H1 (cell line): ENCODE data around the gene ZNF665. TPM values are rescaled to one million over a fixed set of nuclear protein-coding genes. Genes with fewer than 3 reads are reported as not detected.
A peak's percentile ranks its signal among the peaks of the same experiment; 100 is the strongest.

ENCODE experiments used
- CTCF ChIA-PET: fragments of 300-600 bp; sonication (Branson Sonifier 250); formaldehyde crosslinking; loops from one replicate; lab custom pipeline; 2021; ENCODE audit not compliant: partially characterized antibody; lab: Charles Lee
- POLR2A ChIA-PET: fragments of 300-600 bp; sonication (Branson Sonifier 250); formaldehyde crosslinking; loops from one replicate; lab custom pipeline; 2021; ENCODE audit warnings: inconsistent platforms; ENCODE audit not compliant: partially characterized antibody; lab: Charles Lee
- DNase-seq, 2 experiments: peaks; one replicate each; pipeline versions ENCODE4 v3.0.0 to v3.0.0-alpha.2; 2010 to 2022; ENCODE audit warnings: low spot score in 2 of 2, low read depth in 1 of 2, mixed read lengths in 1 of 2
- FAIRE-seq: peaks from 2 replicates; lab custom pipeline; 2011; peaks lifted over from hg19 to GRCh38; lab: Jason Lieb, UNC
- H2AFZ ChIP-seq: 2 replicates; pipeline ENCODE4 v1.8.1; 2012; ENCODE audit warnings: low read length, inconsistent platforms
- H2AK5ac ChIP-seq: 2 replicates; pipeline ENCODE4 v1.6.1; 2013; ENCODE audit warnings: low read depth, low read length
- H2BK120ac ChIP-seq: replicated peaks from 2 replicates; pipeline ENCODE3; 2013; ENCODE audit warnings: low read depth, low read length, inconsistent platforms
- H2BK12ac ChIP-seq: 2 replicates; pipeline ENCODE4 v1.6.1; 2013; ENCODE audit warnings: low read depth, low read length
- H2BK15ac ChIP-seq: 2 replicates; pipeline ENCODE4 v1.6.1; 2013; ENCODE audit warnings: low read length
- H2BK20ac ChIP-seq: 2 replicates; pipeline ENCODE4 v1.6.1; 2013; ENCODE audit warnings: low read length
- H2BK5ac ChIP-seq: 2 replicates; pipeline ENCODE4 v1.6.1; 2013; ENCODE audit warnings: low read depth, low read length
- H3K14ac ChIP-seq: 2 replicates; pipeline ENCODE4 v1.6.1; 2013; ENCODE audit warnings: inconsistent platforms; ENCODE audit not compliant: insufficient read length
- H3K18ac ChIP-seq: 2 replicates; pipeline ENCODE4 v1.6.1; 2013; ENCODE audit warnings: low read length; ENCODE audit errors: extremely low read depth
- H3K23ac ChIP-seq: 2 replicates; pipeline ENCODE4 v1.6.1; 2013; ENCODE audit warnings: inconsistent platforms; ENCODE audit not compliant: insufficient read length
- H3K23me2 ChIP-seq: 2 replicates; pipeline ENCODE4 v1.6.1; 2013; ENCODE audit warnings: low read depth, low read length
- H3K27ac ChIP-seq: 2 replicates; pipeline ENCODE4 v1.6.1; 2011; ENCODE audit warnings: low read depth, low read length, inconsistent platforms
- H3K27me3 ChIP-seq, 4 experiments: replicated peaks in 1 of 4; 1 replicate in 1 of 4; 2 replicates in 3 of 4; pipeline versions ENCODE4 v1.6.1 to v1.8.1; 2011 to 2013; ENCODE audit warnings: low read length in 3 of 4, mild to moderate bottlenecking in 3 of 4, inconsistent platforms in 2 of 4, mixed read lengths in 2 of 4, moderate library complexity in 1 of 4; ENCODE audit not compliant: control insufficient read depth in 3 of 4, insufficient read depth in 3 of 4; ENCODE audit errors: extremely low read depth in 1 of 4
- H3K36me3 ChIP-seq, 4 experiments: 2 replicates each; pipeline versions ENCODE4 v1.6.1 to v1.8.1; 2011 to 2013; ENCODE audit warnings: mild to moderate bottlenecking in 4 of 4, low read length in 3 of 4, moderate library complexity in 2 of 4, control low read depth in 1 of 4, inconsistent platforms in 1 of 4; ENCODE audit not compliant: insufficient read depth in 4 of 4, control insufficient read depth in 2 of 4
- H3K4ac ChIP-seq: replicated peaks from 2 replicates; pipeline ENCODE3; 2013; ENCODE audit warnings: low read length, low read depth, mixed read lengths, inconsistent platforms; ENCODE audit not compliant: insufficient read length
- H3K4me1 ChIP-seq, 4 experiments: replicated peaks in 1 of 4; 1 replicate in 1 of 4; 2 replicates in 3 of 4; pipeline versions ENCODE4 v1.6.1 to v1.8.1; 2011 to 2013; ENCODE audit warnings: low read length in 3 of 4, inconsistent platforms in 2 of 4, mixed read lengths in 1 of 4; ENCODE audit not compliant: insufficient read depth in 4 of 4, control insufficient read depth in 3 of 4
- H3K4me2 ChIP-seq, 2 experiments: 2 replicates each; pipeline versions ENCODE4 v1.6.1 to v1.8.1; 2011 to 2013; ENCODE audit warnings: low read depth in 2 of 2, low read length in 2 of 2, control low read depth in 1 of 2, inconsistent platforms in 1 of 2, mild to moderate bottlenecking in 1 of 2; ENCODE audit not compliant: insufficient read depth in 1 of 2
- H3K4me3 ChIP-seq, 4 experiments: fragments of 200-600, 300-600 bp in 1 of 4; sonication (generic), shearing (Covaris generic), sonication (Bioruptor Twin) in 1 of 4; 2 replicates each; pipeline versions ENCODE4 v1.5.1 to v1.8.1; 2011 to 2016; ENCODE audit warnings: low read length in 4 of 4, low read depth in 3 of 4, control low read depth in 2 of 4, inconsistent platforms in 2 of 4, mild to moderate bottlenecking in 2 of 4, mixed read lengths in 1 of 4, moderate library complexity in 1 of 4; ENCODE audit not compliant: insufficient read depth in 2 of 4; ENCODE audit errors: extremely low read depth in 1 of 4
- H3K56ac ChIP-seq: replicated peaks from 2 replicates; pipeline ENCODE3; 2013; ENCODE audit warnings: low read depth, mild to moderate bottlenecking, mixed read lengths, low read length, inconsistent platforms; ENCODE audit not compliant: insufficient read length
- H3K79me1 ChIP-seq: 2 replicates; pipeline ENCODE4 v1.6.1; 2013; ENCODE audit warnings: low read depth, low read length, control low read depth
- H3K79me2 ChIP-seq, 2 experiments: 2 replicates each; pipeline versions ENCODE4 v1.6.1 to v1.8.1; 2012 to 2013; ENCODE audit warnings: low read length in 2 of 2, mild to moderate bottlenecking in 2 of 2, inconsistent platforms in 1 of 2; ENCODE audit not compliant: insufficient read depth in 2 of 2, control insufficient read depth in 1 of 2
- H3K9ac ChIP-seq, 4 experiments: replicated peaks in 1 of 4; 1 replicate in 1 of 4; 2 replicates in 3 of 4; pipeline versions ENCODE4 v1.6.1 to v1.8.1; 2011 to 2013; ENCODE audit warnings: low read depth in 3 of 4, low read length in 3 of 4, control low read depth in 2 of 4, mild to moderate bottlenecking in 2 of 4, moderate library complexity in 2 of 4, inconsistent platforms in 1 of 4; ENCODE audit errors: extremely low read depth in 1 of 4
- H3K9me3 ChIP-seq, 2 experiments: 2 replicates each; pipeline versions ENCODE4 v1.6.1 to v1.8.1; 2012 to 2013; ENCODE audit warnings: mild to moderate bottlenecking in 2 of 2, moderate library complexity in 2 of 2, control low read depth in 1 of 2, inconsistent platforms in 1 of 2, low read depth in 1 of 2, low read length in 1 of 2, mixed read lengths in 1 of 2; ENCODE audit not compliant: insufficient read depth in 2 of 2
- H4K20me1 ChIP-seq, 2 experiments: replicated peaks in 1 of 2; 2 replicates each; pipeline versions ENCODE3 to v1.8.1; 2011 to 2013; ENCODE audit warnings: inconsistent platforms in 2 of 2, low read length in 2 of 2, mild to moderate bottlenecking in 1 of 2; ENCODE audit not compliant: insufficient read depth in 2 of 2, control insufficient read depth in 1 of 2
- H4K5ac ChIP-seq: 2 replicates; pipeline ENCODE4 v1.6.1; 2013; ENCODE audit warnings: low read length, low read depth, mixed read lengths, inconsistent platforms; ENCODE audit not compliant: insufficient read length
- H4K8ac ChIP-seq: 2 replicates; pipeline ENCODE4 v1.8.0; 2013; ENCODE audit warnings: mild to moderate bottlenecking, moderate library complexity, low read length, inconsistent platforms; ENCODE audit not compliant: insufficient read depth; ENCODE audit errors: extremely low read depth
- H4K91ac ChIP-seq: replicated peaks from 2 replicates; pipeline ENCODE3; 2013; ENCODE audit warnings: low read length, mixed read lengths, inconsistent platforms; ENCODE audit not compliant: insufficient read length
- ATF2 ChIP-seq: IDR thresholded peaks from 2 replicates; pipeline ENCODE4 v1.6.1; 2012; ENCODE audit warnings: low read length, inconsistent platforms
- NRF1 ChIP-seq: IDR thresholded peaks from 2 replicates; pipeline ENCODE4 v1.6.1; 2011; ENCODE audit warnings: mild to moderate bottlenecking, low read depth, low read length, improper control_type of control experiment
- TAF1 ChIP-seq: IDR thresholded peaks from 2 replicates; pipeline ENCODE4 v1.6.1; 2011; ENCODE audit warnings: mild to moderate bottlenecking, low read depth, low read length
- TAF7 ChIP-seq: optimal IDR thresholded peaks from 2 replicates; pipeline ENCODE3; 2011; ENCODE audit warnings: low read depth, mild to moderate bottlenecking, inconsistent platforms, low read length, moderate library complexity, borderline replicate concordance
- TBP ChIP-seq: IDR thresholded peaks from 2 replicates; pipeline ENCODE4 v1.6.1; 2011; ENCODE audit warnings: low read depth, low read length, improper control_type of control experiment
- WGBS, 2 experiments: shearing (Covaris generic) in 1 of 2; methylation state at CpG; one replicate each; pipeline versions ENCODE4 v1.1.6 to v1.1.7; 2013 to 2015; ENCODE audit warnings: low lambda C conversion rate in 2 of 2, mixed read lengths in 2 of 2, inconsistent platforms in 1 of 2, low coverage in 1 of 2, missing lambda C conversion rate in 1 of 2; ENCODE audit not compliant: insufficient replicate concordance in 2 of 2, insufficient coverage in 1 of 2, insufficient read length in 1 of 2; ENCODE audit errors: extremely low coverage in 1 of 2, missing lambda C conversion rate in 1 of 2; 5-methylcytosine and 5-hydroxymethylcytosine counted together
- polyA plus RNA-seq, 7 experiments: library from polyadenylated mRNA; depleted of rRNA in 3 of 7; stranded (reverse) in 5 of 7; unstranded in 2 of 7; fragments of >200 nt in 5 of 7; fragments of 200-250 nt in 2 of 7; gene quantifications; 1 replicate in 5 of 7; 2 replicates in 1 of 7; 4 replicates in 1 of 7; pipeline versions ENCODE4 v1.2.1 to v1.2.3, GENCODE V29; 2011 to 2013; ENCODE audit warnings: missing spikeins in 2 of 7, mixed read lengths in 2 of 7
- total RNA-seq: library from RNA; stranded (reverse); fragmentation: NEBNext Ultra II Directional; extraction: Animal tissue kit (Norgen Biotek cat#: 25700); gene quantifications from 2 replicates; pipeline ENCODE4 v1.2.1, GENCODE V29; 2021

The ZNF665 gene
- total and polyA plus RNA-seq, 2 of the 8 experiments (the other 6 are each of a cell fraction or from before 2014, with no cell fraction given) = 2.4 to 6.4 TPM

- no peak overlapping the region for H2BK15ac ChIP-seq
- H3K4me3 ChIP-seq = peak overlapping the region; percentile 47 to 67 (median 58)
- no peak overlapping the region for H4K8ac ChIP-seq
- H3K79me2 ChIP-seq = peaks cover 0 to 4% of the 10 kb centered on the region in 2 experiments; a peak in 1 of 4 replicates
- no peak overlapping the region for H3K18ac ChIP-seq
- peak overlapping the region in 1 of 4 experiments; percentile 60; a peak in 3 of 7 replicates for H3K9ac ChIP-seq
- no peak overlapping the region for H3K14ac ChIP-seq
- no peak overlapping the region for H4K91ac ChIP-seq
- peak in 1 of 2 experiments; percentile 47 for DNase-seq
- peaks cover 0 to 2% (median 0%) of the 10 kb centered on the region in 4 experiments; a peak in 1 of 7 replicates for H3K4me1 ChIP-seq
- H3K27me3 ChIP-seq = no peaks in the 10 kb centered on the region
- H3K9me3 ChIP-seq = peaks cover 3 to 8% of the 10 kb centered on the region in 2 experiments; a peak in 3 of 4 replicates
- TF ChIP-seq TAF7 = no peak
- no peak for TF ChIP-seq TBP
- TF ChIP-seq NRF1 = no peak
- 0 out of 2 replicates have a peak, but pooled peaks have one; percentile 20 for TF ChIP-seq TAF1
- TF ChIP-seq ATF2 = no peak
- CTCF ChIA-PET = interaction anchor here (0.8 kb wide), 1 partner anchor 12 kb away, joined by 3 read pairs; no protein-coding TSS in a partner anchor
- peaks cover 0 to 4% (median 2%) of the 10 kb centered on the region in 4 experiments; a peak in 1 of 8 replicates for H3K36me3 ChIP-seq
- H3K56ac ChIP-seq = no peak overlapping the region
- peaks cover 10% of the 10 kb centered on the region; the same call in 1 of the 2 replicates for H3K23me2 ChIP-seq
- H3K79me1 ChIP-seq = peaks cover 3% of the 10 kb centered on the region; the same call in 1 of the 2 replicates
- no peak overlapping the region for H2BK12ac ChIP-seq
- peaks cover 0 to 5% of the 10 kb centered on the region in 2 experiments for H4K20me1 ChIP-seq
- H2BK120ac ChIP-seq = no peak overlapping the region
- no peak overlapping the region for H3K27ac ChIP-seq
- POLR2A ChIA-PET = interaction anchor here (1.0 to 2.6 kb wide), 3 partner anchors 11 to 56 kb away, joined by 3 to 8 read pairs (median 6); no protein-coding TSS in a partner anchor
- H4K5ac ChIP-seq = no peak overlapping the region
- H3K4me2 ChIP-seq = peak overlapping the region; percentile 77 to 96
- H3K4ac ChIP-seq = no peak overlapping the region
- WGBS, 2 experiments = 34% methylated on average over 7 of the region's 7 CpGs; no CpG with 5 or more reads in 1 of the 2 experiments
- H2BK5ac ChIP-seq = no peak overlapping the region
- no peak overlapping the region for H3K23ac ChIP-seq
- H2BK20ac ChIP-seq = no peak overlapping the region
- no peak overlapping the region for H2AFZ ChIP-seq
- no peak for FAIRE-seq
- peak overlapping the region; percentile 65; the same call in 1 of the 2 replicates for H2AK5ac ChIP-seq
Measured at GRCh38 chr19:53157626-53158025, 35.5 kb downstream of the ZNF665 start.
